NCI-H2196 (cell line): ENCODE results near the gene STUM.
"Not testable (repeated sequence)": the region's sequence is repeated elsewhere in the genome, so short reads cannot be mapped to it uniquely, and the experiment has no call there.

Experiments used
- DNase-seq: peaks from one replicate; lab custom pipeline; 2025; ENCODE audit not compliant: unreplicated experiment; lab: John Stamatoyannopoulos, UW

Gene STUM

DNA sequence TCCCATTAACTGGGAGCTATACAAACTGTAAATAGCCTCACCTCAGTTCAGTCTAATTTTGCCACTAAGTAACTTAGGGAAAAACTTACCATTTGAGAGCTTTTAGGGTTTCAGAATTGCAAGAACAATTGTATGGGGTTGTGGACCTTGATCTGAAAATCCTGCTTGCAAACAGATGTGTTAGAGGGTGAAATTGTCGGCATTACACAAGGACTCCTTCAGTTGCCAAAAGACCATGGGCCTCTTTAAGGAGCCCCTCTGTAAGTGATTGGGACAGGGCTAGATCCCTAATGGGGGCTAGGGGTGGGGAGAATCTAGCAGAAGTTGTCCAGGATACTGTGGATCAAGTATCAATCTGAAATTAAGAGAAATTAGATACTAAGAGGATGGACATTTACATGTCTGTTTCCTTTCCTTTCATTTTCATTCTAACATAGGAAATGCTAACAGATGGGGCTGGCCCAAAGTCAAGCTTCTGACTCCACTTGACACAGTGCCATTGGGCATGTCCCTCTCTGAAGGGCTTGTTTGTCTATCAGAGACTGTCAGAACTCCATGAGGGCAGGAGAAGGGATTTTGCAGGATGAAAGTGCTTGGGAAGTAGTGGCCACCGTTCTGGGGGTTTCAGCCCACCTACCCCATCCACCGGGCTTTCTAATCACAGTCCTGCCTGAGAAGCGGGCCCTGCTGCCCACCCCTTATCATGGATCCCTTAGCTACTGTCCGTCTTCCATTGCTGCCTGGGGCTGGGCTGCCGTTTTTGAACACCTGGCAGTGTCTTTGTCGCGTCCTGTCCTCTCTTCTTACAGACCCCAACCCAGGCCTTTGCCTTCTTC lies 54.7 kb downstream of the STUM start:
- peak; percentile 36 for DNase-seq

DNA sequence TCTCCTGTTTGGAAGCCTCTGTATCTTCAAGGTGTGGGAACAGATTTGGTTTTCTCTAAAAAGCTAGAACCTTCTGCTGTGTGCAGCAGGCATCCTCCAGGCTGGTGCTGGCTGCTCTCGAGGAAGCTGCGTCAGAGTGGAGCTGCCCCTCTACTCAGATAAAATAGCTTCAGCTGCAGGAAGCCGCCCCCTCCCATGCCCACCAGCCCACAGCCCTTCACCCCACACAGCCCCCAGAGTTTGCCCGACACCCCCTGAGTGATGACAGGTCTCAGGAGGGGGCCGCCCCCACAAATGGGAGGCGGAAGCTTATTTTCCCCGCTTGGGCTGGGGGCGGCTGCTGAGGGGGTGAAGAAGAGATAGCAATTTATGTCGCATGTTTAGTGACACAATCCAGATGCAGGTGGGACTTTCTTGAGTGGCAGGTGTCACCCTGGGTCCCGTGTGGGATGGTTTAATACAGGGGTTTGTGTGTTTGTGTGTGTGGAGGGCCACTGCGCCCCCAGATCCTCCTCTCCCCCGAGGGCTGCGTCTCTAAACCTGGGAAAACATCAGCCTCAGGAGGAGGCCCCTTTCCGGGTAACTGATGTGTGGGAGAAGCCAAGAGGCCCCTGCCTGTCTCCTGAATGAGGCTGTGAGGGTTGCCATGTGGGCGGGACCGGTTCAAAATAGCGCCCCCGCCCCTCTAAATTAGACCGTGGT lies 55.4 kb downstream of the STUM start:
- DNase-seq = no peak

DNA sequence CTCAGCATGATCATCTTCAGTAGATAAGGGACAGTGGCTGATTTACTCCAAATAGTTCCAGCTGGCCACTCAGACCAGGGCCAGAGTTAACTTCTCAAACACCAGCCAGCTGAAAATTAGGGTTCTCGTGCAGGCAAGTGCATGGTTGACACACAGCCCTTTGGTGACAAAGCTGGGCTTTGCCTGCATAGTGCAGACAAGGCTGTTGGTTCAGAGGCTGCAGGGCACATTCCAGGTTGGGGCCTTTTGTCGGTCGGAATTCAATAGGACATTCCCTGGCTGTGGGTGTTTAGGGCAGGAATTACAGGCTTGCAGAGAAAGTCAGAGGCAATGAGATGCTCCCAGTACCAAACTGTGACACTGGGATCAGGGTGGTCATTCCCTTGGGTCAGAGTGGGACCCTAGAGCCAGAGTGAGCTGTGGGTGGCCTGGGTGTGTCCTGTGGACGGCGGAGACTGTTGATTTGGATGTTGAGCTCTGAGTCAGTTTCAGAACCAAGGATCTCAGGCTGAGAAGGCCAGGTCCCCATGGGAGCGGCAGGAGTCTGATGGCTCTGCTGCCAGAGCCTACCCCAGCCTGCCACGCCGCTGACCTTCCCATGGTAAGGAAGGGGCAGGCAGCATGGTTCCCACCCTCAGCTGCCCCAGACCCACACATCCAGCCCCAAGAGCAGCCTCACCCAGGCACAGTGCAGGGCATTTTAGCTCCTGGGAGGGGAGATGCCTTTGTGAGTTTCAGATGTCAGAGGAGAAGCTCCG lies 56.2 kb downstream of the STUM start:
- DNase-seq = no peak

DNA sequence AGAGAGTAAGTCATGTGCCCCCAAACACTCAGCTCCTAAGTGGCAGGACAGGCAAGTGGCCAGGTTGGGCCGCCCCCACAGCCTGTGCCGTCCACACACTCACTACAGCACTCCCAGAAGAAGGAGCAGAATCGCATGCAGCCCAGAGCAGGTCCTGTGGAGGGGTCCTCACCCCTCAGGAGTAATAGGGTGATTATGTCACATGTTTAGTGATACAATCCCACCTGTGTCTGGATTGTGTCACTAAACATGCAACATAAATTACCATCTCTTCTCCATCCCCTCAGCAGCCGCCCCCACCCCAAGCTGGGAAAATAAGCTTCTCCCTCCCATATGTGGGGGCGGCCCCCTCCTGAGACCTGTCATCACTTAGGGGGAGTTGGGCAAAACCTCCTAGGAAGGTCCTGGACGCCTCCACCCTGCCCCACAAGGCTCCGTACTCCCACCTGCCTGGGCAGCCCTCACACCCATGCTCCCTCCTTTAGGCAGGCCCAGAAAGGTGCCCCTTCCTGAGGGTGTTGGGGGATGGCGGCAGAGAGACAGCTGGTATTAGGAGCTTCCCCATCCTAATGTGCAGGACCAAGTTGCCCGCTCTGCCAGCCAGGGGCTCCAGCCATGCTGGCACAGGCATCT lies 56.9 kb downstream of the STUM start:
- no peak for DNase-seq

DNA sequence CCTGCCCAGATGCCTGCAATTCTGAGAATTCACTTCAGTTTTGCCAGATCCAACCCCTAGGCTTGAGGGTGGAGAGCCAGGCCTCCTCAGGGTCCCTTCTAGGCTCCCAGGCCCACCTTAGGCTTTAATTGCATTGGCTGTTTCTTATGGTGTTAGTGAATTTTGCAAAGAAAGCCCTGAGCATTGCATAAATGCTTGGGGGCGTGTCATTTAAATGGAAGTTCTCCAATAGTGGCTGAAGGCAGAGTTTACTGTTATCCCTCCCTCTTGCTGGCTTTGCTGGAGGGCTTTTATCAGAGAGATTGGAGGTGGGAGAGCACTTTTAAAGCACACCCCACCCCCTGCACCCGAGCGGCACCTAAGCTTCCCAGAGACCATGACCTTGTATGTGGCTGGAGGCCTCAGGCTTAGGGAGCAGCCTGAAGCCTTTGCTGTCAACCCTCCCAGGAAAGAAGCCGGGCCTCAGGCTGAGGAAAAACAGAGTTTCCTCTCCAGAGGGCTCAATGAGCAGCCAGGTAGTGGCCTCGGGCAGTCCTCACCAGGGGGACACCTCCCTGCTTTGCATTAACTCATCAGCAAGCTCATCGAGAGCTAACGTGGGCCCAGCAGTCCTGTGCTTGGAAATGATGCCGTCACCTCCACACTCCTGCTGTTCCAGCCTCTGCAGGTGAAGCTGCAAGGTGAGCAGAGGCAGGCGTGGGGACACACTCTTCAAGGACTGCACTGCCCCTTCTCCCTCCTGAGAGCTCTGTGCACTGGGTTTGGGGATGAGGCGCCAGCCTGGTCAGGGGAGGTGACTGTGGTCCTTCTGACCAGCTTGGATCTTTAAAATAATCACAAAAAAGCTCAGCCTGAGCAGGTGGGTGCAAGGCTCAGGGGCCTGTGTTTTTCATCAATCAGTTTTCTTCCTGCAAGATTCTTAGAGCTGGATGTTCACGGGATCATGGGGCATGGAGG lies 58.0 kb downstream of the STUM start:
- no peak for DNase-seq

DNA sequence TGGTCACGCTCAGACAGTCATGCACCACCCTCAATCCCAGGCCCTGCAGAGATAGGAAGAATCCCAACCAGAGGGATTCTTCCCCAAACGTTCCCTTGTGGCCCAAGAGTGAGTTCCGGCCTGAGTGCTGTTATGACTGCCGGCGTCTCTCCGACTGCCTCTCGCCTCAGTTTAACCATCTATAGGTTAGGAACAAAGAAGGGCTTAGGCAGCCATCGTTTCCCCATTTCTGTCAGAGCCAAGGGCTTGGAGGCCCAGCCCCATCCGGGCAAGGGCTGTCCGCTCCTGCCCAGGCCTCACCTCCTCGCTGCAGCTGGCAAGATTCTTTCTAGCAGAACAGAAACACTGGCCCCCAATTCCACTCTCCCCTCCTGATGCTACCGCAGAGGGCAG lies 58.7 kb downstream of the STUM start:
- DNase-seq = no peak

GRCh38 chr1:226607821-226608220 lies 59.3 kb downstream of the STUM start:
- DNase-seq = no peak

DNA sequence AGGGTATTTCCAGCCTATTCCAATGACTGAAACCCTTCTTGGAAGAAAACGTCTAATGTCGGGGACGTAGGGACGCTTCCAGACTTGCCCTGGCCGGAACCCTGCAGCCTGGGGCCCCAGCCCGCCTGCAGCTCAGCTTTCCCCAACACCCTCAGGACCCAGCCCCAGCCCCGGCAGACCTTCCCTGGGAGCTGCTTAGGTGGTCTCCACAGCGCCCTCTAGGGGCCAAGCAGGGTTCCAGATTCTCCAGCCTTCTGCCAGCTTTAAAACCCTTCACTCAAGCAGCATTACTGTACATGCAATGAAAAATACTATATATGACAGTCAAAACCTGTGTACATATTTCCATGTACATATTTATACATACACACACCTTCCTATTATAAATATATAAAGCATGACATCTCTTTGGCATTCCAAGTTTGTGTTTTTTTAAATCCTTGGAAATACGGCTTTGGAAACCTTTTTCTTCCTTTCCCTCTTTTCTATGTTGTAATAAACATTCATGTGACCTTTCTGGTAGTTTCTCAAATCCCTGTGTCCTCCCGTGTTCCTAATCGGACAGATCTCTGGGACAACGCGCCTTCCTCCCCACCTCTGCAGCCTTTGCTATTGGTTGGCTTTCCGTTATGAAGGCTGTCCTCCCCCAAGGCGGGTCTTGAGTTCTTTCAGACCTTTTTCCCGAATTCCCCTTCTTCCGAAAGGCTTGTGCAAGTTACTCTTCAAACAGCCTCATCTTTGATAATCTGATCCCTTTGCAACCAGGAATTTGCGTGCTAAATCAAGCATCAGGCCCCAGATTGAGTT lies 60.3 kb downstream of the STUM start:
- peak; percentile 39 for DNase-seq

GRCh38 chr1:226609836-226610455 lies 61.4 kb downstream of the STUM start:
- no peak for DNase-seq

DNA sequence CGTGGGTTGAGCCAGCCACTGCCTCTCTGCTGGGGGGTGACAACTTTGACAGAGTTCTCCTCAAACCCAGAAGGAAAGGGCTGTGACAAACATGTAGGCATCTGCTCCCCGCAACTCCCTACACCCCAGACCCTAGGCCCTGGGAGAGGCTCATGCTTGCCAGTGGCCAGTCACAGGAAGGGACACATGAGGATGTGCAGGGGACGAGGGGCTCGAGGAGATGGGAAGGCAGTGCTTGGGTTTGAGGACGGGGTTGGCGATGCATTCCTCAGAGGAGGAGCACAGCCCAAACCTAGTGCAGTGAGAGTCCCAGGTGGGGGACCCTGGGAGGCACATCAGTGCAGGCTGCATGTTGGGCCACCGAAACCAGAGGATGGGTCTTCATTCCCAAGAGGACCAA lies 62.1 kb downstream of the STUM start:
- DNase-seq = no peak

- no peak for DNase-seq
Observed at GRCh38 chr1:226611301-226611700, 62.7 kb downstream of the STUM start.

DNA sequence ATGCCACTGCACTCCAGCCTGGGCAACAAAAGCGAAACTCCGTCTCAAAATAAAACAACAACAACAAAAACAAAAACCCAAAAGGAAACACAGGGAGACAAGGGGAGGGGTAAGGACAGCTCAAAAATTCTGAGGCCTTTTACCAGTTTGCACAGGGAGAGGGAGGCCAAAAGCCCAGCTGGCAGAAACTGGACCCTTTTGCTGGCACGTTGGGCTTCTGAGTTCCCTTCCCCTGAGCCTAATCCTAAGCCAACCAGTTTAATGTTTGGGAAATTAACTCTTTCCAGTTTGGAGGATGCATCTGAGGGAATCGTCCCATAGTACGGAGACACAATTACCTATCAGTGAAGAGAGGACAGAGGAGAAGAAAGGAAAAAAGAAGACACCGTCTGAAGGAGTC lies 63.4 kb downstream of the STUM start:
- DNase-seq = not testable (repeated sequence)

DNA sequence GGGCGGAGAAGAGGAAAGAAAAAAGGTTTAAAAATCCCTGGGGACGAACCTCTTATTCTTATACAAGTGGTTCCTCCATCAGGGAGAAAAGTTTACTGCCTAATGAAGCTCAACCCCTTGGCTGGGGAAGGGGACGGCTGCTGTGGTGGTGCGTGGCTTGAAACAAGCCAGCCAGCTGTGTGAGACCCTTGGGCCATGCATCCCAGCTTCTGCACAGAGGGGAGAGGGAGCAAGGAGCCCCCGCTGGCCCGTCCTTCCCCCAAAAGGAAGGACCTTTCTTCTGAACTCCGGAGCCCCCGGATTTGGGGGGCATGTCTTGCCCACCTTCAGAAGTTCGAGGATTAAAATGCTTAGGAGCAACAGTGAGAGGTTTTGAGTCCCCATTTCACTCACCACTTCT lies 67.3 kb downstream of the STUM start:
- no peak for DNase-seq

GRCh38 chr1:226616636-226617035 lies 68.1 kb downstream of the STUM start:
- no peak for DNase-seq

GRCh38 chr1:226617109-226617508 lies 68.5 kb downstream of the STUM start:
- no peak for DNase-seq

- not testable (repeated sequence) for DNase-seq
Observed at GRCh38 chr1:226617719-226618118, 69.2 kb downstream of the STUM start.

GRCh38 chr1:226618380-226618779 lies 69.8 kb downstream of the STUM start:
- DNase-seq = no peak

- no peak for DNase-seq
Observed at GRCh38 chr1:226619031-226619430, 70.5 kb downstream of the STUM start.

- no peak for DNase-seq
Observed at GRCh38 chr1:226622012-226622411, 73.4 kb downstream of the STUM start.
